DMS153 treated with DMSO at 0.1 percent for 48 hours (cell line): Measurements from ENCODE around the gene FAAP20.

Experiments
- DNase-seq: peaks from one replicate; lab custom pipeline; 2025; ENCODE audit not compliant: unreplicated experiment; lab: John Stamatoyannopoulos, UW

FAAP20 gene

DNA sequence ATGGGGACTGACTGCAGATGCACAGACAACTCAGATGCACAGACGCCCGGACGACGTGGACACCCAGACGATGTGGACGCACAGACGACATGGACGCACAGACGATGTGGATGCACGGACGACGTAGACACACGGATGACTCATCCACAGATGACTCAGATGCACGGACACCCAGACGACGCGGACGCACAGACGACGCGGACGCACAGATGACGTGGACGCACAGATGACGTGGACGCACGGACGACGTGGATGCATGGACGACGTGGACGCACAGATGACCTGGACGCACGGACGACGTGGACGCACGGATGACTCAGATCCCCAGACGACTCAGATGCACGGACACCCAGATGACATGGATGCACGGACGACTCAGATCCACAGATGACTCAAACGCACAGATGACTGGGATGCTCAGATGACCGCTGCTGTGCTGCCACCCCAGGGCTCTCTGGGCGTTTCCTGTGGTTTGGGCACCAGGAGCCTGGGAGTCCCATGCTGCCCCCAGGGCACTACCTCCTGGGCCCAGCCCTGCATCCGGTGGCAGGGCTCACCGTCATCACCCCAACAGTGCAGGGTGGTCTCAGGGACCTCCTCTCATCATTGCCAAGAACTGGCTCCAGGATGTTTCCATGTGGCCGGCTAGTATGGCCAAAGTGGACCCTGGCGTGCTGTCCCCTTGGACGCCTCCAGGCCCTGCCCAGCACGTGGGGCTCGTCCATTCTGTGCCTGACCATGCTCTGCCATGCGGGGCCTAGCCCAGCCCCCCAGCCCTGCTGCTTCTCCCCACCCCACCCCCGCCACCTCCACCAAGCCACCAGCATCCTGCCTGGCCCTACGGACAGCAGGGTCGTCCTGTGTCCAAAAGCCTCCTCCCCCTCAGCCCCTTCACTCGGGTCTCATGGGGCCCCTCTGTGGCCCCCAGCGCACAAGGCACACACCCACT is 14.0 kb downstream of the FAAP20 start:
- DNase-seq, result no peak

DNA sequence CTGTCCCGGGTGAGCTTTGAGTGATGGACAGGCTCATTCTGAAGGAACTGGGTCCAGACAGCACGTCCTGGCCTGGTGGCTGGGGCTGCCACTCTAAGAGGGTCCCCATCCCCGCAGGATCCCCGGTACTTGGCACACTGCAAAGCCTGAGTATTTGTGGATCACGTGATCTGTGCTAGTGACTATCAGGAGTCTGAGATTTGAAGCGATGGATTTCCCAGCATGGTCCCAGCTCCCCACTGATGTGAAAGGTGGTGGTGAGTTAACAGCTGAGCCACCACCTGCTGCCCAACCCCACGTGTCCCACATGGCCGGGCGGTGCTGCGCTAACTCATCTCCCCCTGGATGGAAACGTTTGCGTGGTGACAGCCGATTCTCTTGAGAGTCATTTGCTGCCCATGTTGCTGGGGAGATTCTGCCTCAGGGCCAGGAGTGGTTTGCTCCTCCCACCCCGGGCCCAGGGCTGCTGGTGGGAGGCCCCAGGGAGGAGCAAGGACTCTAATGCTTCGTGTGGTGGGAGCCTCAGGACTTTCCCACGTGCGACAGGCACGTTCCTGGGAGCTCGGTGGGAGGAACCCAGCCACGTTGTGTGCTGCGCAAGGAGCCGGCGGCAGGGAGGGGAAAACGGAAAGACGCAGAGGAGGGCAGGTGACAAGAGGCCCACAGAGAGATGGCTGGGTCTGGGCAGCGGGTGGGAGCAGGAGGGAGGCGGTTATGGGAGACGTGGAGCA is 15.1 kb downstream of the FAAP20 start:
- no peak for DNase-seq

DNA sequence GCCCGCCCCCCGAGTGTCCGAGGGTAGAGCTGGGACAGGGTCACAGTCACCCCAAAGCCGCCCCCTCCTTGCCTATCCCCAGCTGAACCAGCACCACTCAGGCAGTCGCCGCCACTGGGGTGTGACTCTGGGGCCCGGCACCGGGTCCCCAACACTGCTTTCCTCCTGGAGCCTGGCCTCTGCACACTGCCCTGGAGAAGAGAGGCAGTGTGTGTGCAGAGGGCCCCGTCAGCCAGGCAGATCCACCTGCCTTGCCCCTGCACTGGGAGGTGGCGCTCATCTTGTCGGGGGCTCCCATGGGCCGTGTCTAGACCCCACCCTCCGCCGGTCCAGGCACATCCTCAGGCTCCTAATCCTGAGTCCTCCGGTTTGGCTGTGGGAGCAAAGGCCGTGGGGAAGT is 15.7 kb downstream of the FAAP20 start:
- DNase-seq, result no peak

DNA sequence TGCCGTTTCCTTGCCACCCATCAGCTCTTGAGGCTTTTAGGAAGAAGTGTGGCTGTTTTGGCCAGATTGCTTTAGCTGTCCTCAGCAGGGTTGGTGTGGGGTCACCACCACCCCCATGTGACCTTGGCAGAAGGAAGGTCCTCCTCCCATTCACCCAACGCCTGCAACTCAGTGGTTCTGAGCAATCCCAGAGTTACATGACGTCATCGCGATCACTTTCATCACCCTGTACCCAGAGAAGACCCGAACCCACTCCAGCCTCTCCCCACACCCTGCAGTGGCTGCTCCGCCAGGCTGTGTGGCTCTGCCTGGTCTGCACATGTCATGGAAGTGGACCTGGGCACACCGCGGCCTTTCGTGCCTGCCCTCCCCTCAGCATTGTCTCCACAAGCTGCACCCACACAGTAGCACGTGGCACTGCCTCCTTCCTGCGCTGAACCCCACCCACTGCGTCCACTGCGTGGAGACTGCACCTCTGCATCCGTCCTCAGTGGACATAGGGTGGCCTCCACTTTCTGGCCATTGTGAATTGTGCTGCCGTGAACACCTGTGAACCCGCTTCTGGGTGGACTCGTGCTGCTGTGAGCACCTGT is 16.5 kb downstream of the FAAP20 start:
- DNase-seq, result no peak

DNA sequence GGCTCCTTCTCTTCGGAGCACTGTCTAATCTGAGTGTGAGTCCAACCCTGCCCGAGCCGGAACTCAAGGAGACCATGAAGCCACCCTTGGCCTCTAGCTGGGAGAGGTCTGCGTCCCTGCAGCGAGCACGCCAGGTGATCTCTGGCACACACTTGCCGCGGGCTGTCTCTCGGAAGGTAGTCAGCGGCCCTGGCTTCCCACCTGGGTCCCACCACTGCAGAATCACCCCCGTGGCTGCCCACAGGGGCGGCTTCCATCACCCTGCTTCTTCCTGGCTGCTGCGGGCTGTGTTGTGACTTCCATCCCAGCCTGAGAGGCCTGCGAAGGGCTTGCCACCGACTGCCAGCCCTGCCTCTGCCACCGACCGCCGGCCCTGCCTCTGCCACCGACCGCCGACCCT is 17.0 kb downstream of the FAAP20 start:
- DNase-seq, result no peak

DNA sequence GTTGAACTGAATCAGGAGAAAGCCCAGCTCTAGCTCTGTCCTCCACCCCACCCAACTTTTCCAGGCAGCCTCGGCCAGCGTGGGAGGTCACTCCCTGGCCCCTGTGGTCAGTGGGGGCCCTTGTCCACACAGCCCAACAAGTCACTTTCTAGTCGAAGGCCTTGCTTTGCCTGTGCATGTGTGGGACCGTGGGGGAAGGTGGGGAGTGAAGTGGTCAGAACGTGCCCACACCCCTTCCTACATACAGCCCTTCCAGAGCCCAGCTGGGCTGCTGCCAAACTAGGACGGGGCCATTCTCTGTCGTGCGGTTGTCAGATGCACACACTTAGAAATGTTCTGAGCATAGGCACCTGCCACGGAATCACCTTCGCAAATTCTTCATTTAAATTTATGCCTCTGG is 18.0 kb downstream of the FAAP20 start:
- no peak for DNase-seq

DNA sequence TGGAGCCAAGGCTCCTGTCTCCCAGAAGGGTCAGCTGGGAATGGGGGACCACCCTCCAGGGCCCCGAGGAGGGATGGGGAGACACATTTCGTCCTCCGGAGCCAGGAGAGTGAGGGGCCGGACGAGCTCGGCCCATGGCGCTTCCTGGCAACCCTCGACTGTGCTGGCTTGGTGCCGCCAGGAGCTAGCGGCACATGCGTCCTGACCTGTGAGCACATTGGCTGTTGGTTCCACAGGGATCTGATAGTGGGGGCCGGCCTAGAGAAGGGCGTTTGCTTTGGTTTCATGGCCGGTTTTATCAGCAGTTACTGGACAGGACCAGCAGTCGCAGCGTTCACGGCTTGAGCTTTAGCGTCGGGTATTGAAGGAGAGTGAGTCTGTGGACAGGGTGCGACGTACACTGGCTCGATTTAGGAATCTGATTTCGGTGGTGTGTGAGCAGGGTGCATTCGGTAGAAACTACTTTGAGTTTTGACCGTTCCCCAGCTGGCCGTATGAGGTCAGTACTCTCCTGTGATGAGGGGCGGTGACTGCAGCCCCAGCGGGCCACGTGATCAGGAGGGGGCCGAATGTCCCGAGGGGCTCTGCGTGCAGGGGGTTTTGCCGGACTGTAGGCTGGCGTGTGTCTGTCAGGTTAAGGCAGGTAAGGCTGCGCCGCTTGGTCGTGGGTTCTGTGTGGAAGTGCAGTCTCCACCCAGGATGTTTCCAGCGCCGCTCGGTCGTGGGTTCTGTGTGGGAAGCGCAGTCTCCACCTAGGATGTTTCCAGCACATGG is 18.7 kb downstream of the FAAP20 start:
- no peak for DNase-seq

DNA sequence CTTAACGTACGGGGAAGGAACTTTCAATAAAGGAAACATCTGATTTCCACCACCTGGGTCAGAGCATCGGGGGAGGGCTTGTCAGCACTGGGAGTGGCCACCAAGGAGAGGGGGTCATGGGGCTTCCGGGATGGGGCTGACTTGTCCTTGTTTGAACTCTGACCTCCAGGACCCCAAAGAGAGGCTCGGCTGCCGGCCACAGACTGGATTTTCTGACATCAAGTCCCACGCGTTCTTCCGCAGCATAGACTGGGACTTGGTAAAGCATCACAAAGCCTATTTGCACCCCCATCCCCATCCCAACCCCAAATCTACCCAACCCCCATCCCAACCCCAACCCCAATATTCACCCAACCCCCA is 19.5 kb downstream of the FAAP20 start:
- DNase-seq, result no peak

DNA sequence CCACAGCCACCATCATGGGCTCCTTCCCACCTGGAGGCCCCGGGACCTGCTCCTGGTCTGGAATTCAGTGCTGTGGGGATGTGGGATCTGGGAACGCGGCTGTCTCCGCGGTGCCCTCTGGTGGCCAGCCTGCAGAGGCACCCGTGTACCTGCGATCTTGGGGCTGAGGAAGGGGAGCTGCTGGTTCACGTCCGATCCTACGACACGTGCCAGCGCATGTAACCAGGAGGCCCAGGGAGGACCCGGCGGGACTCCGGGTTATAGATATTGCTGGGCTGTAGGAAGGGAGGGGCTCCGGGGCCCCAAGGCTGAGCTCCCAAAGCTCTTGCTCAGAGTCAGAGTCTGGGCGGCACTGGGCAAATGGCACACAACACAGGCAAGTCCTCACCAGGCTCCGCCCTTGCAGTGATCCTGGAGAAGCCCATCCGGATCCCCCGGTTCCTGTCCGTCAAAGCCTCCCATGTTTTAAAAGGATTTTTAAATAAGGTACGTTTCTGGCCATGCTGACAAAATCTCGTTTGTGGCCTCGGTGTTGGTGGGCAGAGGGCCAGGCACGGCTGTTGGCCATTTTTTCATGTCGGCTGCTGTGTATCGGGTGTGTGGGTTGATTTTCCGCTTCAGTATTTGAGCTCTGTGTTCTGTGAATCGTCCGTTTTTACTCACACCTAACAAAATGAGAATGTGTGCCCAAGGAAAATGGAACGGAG is 20.1 kb downstream of the FAAP20 start:
- peak; percentile 83 for DNase-seq

DNA sequence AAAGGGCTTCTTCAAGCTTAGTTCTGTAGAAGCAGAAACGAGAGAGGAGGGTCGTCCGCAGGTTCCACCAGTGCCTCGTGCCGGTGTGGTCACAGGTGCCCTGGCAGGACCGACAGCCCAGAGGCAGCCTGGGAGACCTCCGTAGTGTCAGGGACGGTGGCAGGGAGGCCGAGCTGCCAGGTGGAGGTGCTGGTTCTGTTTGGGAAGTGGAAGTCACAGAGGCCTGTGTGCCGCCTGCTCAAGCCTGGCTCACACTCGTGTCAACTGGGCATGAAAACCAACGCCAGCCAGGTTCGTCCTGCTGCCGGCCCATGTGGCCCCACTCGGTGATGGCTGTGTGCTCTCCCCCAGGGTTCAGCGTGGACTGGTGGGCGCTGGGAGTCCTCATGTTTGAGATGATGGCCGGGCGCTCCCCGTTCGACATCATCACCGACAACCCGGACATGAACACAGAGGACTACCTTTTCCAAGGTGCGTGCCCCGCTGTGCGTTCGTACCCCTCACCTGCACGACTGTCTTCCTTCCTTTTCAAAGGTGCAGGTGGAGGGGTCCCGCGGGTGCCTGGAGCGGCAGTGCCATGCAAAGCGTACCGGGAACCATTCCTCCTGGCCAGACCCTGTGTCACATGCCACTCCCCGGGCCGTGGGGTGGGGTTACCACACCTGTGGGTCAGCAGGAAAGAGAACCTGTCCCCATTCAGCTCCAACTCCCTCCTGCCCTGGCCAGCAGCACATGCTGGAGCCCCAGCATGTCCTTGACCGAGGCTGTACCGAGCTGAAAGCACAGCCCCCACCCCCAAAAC is 20.8 kb downstream of the FAAP20 start:
- DNase-seq, result no peak

DNA sequence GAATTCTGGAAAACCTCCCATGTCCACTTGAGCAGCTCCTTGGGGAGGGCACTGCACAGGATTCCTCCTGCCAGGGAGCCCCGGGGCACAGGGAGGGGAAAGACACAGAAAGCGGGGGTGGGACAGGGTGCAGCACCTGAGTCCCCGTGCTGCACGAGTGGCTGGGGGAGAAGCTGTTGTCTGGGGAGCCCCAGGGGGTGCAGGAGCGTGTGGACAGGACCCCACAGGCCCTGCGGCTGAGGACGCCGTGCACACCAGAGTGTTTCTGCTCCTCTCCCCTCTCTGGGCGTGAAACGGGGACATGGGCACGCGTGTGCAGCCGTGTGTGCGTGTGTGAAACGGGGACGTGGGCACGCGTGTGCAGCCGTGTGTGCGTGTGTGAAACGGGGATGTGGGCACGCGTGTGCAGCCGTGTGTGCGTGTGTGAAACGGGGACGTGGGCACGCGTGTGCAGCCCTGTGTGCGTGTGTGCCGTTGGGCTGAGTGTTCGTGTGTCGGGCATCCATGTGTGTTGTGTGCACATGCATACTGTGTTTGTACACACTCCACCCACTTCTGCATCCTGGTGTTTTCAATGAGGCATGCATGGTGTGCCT is 21.9 kb downstream of the FAAP20 start:
- no peak for DNase-seq

DNA sequence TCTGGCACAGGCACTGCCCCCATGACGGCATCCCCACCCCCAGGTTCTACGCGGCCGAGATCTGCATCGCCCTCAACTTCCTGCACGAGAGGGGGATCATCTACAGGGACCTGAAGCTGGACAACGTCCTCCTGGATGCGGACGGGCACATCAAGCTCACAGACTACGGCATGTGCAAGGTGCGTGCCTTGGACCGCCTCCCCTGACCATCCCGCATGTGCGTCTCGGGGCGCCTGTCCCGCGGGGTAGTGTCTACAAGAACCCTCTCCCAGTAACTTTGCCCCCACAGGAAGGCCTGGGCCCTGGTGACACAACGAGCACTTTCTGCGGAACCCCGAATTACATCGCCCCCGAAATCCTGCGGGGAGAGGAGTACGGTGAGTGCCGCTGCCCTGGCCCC is 22.6 kb downstream of the FAAP20 start:
- no peak for DNase-seq

DNA sequence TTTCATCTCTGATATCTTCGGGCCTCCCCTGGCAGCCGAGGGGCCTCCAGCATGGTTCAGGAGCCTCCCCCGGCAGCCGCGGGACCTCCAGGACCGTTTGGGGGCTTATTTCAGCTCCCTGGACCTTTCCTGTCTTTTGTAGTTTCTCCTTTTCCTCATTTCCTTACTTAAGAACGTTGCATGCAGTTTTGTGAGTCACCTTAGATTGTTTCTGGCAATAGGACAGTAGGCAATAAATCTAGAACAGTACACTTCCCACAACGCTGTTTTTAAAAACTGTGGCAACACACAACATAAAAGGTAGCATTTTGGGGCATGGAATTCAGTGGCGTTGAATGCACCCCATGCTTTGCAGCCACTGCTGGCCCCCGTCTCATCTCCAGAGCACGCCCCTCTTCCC is 24.4 kb downstream of the FAAP20 start:
- no peak for DNase-seq

DNA sequence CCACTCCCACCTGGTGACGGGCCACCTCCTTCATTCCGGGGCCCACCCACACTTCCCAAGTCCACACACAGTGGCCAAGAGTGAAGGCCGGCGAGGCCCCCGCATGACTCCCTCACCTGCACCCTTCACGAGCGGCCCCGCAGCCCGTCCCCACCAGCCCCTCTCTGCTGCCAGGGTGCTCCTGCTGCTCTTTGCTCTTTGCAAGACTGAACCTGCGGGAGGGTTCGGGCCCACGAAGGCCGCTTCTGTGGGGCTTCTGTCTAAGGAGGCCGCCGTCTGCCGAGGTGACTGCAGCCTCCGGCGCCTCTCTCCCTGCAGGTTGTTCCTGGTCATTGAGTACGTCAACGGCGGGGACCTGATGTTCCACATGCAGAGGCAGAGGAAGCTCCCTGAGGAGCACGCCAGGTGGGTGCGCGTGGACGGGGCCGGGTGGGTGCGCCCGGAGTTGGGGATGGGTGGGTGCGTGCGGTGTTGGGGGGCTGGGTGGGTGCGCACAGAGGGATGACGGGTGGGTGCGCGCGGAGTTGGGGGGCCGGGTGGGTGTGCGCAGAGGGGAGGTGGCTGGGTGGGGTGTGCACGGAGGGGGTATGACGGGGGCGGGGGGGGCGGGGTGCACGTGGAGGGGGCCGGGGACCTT is 25.3 kb downstream of the FAAP20 start:
- DNase-seq, result no peak

DNA sequence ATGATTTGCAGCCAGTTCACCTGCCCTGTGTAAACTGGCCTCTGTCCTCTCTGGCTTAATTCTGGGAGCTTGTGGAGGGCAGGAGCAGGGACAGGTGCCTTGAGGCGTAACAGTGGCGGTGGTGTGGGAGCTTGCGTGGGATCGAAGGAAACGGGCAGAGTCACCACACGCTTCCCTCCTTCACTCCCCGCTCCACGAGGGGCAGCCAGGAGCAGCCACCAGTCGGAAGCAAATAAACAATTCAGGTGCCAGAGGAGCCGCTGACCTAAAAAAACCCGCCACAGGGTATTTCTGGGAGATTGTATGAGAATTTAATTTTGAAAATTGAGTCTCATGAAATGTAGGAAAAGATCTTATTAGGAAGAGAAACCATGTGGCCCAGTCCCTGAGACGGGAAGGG is 26.0 kb downstream of the FAAP20 start:
- DNase-seq, result no peak

DNA sequence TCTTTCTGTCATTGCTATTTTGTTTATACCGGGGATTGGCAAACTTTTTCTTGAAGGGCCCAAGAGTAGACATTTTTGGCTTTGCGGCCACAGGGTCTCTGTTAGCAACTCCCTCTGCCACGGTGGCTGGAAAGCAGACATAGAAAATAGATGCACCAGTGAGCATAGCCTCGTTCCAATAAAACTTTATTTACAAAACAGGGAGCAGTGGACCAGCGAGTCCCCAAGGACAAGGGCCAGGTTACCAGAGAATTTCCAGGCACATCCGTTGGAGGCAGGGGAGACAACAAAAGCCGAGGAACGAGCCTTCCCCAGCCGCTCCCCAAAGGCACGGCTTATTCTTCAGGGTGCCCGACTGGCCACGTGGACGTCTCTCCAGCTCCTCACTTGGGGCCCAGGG is 26.5 kb downstream of the FAAP20 start:
- no peak for DNase-seq

DNA sequence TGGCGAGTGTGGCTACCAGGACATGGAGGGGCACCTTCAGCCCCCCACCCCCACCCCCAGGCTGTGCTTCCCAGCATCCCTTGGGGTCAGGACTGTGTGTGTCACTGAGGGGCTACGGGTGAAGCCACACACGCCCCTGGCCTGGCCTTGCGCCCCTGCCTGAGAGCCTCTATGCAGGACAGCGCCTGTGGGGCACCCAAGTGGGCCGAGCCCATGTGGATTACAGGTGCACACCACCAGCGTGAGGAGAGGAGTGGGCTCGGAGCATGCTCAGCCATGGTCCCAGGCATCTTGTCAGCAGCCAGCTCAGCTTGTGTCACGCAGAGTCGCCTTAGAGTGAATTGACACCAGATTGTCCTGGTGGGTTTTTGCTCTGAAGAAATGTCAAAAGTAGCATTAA is 27.9 kb downstream of the FAAP20 start:
- no peak for DNase-seq

DNA sequence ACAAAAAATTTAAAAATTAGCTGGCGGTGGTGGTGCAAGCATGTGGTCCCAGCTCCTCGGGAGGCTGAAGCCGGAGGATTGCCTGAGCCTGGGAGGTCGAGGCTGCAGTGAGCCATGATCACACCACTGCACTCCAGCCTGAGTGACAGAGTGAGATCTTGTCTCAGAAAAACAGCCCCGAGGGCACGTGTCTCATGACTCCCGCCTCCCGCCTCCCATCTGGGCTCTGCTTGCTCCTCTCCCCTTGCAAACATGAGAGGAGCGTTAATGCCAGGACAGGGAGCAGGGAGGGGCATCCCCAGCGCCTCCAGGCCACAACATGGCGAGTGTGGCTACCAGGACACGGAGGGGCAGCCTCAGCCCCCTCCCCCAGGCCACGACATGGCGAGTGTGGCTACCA is 28.3 kb downstream of the FAAP20 start:
- DNase-seq, result no peak

DNA sequence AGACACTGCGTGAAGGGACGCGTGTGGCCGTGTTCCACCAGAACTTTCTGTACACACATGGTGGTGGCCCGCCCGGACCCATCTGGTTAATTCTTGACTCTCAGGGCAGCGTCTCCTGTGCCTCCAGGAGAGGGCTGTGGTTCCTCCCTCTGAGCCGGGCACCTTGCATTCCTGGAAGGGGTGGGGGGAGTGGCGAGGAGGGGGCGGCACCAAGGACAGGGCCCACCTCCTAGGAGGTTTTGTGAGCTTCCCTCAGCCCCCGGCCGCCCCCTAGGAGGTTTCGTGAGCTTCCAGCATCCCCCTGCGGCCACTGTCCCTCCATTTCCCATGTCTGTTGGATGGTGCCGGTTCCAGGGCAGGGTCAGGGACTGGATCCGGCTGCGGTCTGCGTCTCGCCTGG is 28.9 kb downstream of the FAAP20 start:
- no peak for DNase-seq
